H1 (cell line): ENCODE data around the gene FHL2.

Source experiments
- CHD2 ChIP-seq: IDR thresholded peaks from 2 replicates; pipeline ENCODE4 v1.6.1; 2012; ENCODE audit warnings: low read length, improper control_type of control experiment
- CREB1 ChIP-seq: IDR thresholded peaks from 2 replicates; pipeline ENCODE4 v1.6.1; 2012; ENCODE audit warnings: inconsistent platforms
- EZH2 ChIP-seq: fragments of 200-600 bp; sonication (generic); IDR thresholded peaks from 2 replicates; pipeline ENCODE4 v1.7.1; 2012; ENCODE audit warnings: low read depth, mild to moderate bottlenecking, moderate library complexity, low read length, inconsistent platforms; ENCODE audit not compliant: severe bottlenecking
- JUND ChIP-seq: IDR thresholded peaks from 2 replicates; pipeline ENCODE4 v1.6.1; 2011; ENCODE audit warnings: mild to moderate bottlenecking, improper control_type of control experiment, low read length
- POLR2A ChIP-seq, 2 experiments: IDR thresholded peaks; 1 replicate in 1 of 2; 2 replicates in 1 of 2; pipeline ENCODE4 v1.6.1; 2011; ENCODE audit warnings: low read depth in 2 of 2, low read length in 2 of 2, mild to moderate bottlenecking in 2 of 2; ENCODE audit errors: control extremely low read depth in 1 of 2
- POLR2AphosphoS5 ChIP-seq: IDR thresholded peaks from 2 replicates; pipeline ENCODE4 v1.6.1; 2011; ENCODE audit warnings: low read depth, low read length
- RAD21 ChIP-seq, 2 experiments: IDR thresholded peaks in 1 of 2; conservative IDR thresholded peaks in 1 of 2; 2 replicates each; pipeline ENCODE4 v1.6.1; 2011; ENCODE audit warnings: low read depth in 2 of 2, low read length in 2 of 2, improper control_type of control experiment in 1 of 2, inconsistent platforms in 1 of 2, mild to moderate bottlenecking in 1 of 2, moderate library complexity in 1 of 2
- SP2 ChIP-seq: IDR thresholded peaks from 2 replicates; pipeline ENCODE4 v1.6.1; 2012; ENCODE audit warnings: mild to moderate bottlenecking, low read length, inconsistent platforms
- TAF1 ChIP-seq: IDR thresholded peaks from 2 replicates; pipeline ENCODE4 v1.6.1; 2011; ENCODE audit warnings: mild to moderate bottlenecking, low read depth, low read length
- YY1 ChIP-seq: IDR thresholded peaks from 2 replicates; pipeline ENCODE4 v1.6.1; 2011; ENCODE audit warnings: low read depth, mild to moderate bottlenecking, low read length
- TF ChIP-seq, protein P1 (sequence below), 3 experiments: IDR thresholded peaks; 1 replicate in 2 of 3; 2 replicates in 1 of 3; pipeline versions ENCODE4 v1.5.1 to v1.6.1; 2011; ENCODE audit warnings: low read length in 3 of 3, mild to moderate bottlenecking in 3 of 3, inconsistent platforms in 2 of 3, low read depth in 1 of 3, moderate library complexity in 1 of 3; ENCODE audit not compliant: insufficient read depth in 1 of 3; ENCODE audit errors: control extremely low read depth in 1 of 3
- TF ChIP-seq, protein P2 (sequence below): IDR thresholded peaks from 2 replicates; pipeline ENCODE4 v1.6.1; 2012; ENCODE audit warnings: low read length, inconsistent platforms

GRCh38 chr2:105439141-105439540 lies 40.3 kb upstream of the FHL2 start:
- TF ChIP-seq POLR2A (IDR thresholded peaks at IDR 0.05; ENCODE audit: control extremely low read depth in 1 of 2, low read depth in 2 of 2, low read length in 2 of 2) (no peak), CREB1 (no peak), CHD2 (no peak), JUND (no peak), POLR2AphosphoS5 (no peak), SP2 (no peak), YY1 (no peak), TAF1 (no peak), RAD21 (IDR thresholded peaks at IDR 0.05 in 1 of 2, conservative IDR thresholded peaks at IDR 0.05 in 1 of 2; ENCODE audit: low read depth in 2 of 2, low read length in 2 of 2) (no peak), EZH2 (no peak)
- TF ChIP-seq, protein P1, sequence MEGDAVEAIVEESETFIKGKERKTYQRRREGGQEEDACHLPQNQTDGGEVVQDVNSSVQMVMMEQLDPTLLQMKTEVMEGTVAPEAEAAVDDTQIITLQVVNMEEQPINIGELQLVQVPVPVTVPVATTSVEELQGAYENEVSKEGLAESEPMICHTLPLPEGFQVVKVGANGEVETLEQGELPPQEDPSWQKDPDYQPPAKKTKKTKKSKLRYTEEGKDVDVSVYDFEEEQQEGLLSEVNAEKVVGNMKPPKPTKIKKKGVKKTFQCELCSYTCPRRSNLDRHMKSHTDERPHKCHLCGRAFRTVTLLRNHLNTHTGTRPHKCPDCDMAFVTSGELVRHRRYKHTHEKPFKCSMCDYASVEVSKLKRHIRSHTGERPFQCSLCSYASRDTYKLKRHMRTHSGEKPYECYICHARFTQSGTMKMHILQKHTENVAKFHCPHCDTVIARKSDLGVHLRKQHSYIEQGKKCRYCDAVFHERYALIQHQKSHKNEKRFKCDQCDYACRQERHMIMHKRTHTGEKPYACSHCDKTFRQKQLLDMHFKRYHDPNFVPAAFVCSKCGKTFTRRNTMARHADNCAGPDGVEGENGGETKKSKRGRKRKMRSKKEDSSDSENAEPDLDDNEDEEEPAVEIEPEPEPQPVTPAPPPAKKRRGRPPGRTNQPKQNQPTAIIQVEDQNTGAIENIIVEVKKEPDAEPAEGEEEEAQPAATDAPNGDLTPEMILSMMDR (IDR thresholded peaks at IDR 0.05; ENCODE audit: control extremely low read depth in 1 of 3, insufficient read depth in 1 of 3, low read depth in 1 of 3, low read length in 3 of 3) = no peak
- TF ChIP-seq, protein P2, sequence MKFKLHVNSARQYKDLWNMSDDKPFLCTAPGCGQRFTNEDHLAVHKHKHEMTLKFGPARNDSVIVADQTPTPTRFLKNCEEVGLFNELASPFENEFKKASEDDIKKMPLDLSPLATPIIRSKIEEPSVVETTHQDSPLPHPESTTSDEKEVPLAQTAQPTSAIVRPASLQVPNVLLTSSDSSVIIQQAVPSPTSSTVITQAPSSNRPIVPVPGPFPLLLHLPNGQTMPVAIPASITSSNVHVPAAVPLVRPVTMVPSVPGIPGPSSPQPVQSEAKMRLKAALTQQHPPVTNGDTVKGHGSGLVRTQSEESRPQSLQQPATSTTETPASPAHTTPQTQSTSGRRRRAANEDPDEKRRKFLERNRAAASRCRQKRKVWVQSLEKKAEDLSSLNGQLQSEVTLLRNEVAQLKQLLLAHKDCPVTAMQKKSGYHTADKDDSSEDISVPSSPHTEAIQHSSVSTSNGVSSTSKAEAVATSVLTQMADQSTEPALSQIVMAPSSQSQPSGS = no peak
